Epidermal melanocyte (primary cell): ENCODE results near the gene ERICH4.
"Not testable (repeated sequence)": the region's sequence is repeated elsewhere in the genome, so short reads cannot be mapped to it uniquely, and the experiment has no call there.

Source experiments
- DNase-seq: peaks from one replicate; pipeline ENCODE4 v3.0.0; 2011; ENCODE audit warnings: low spot score; ENCODE audit not compliant: insufficient read length

Gene ERICH4

GRCh38 chr19:41434450-41434849, 8.5 kb upstream of the ERICH4 start:
- no peak for DNase-seq

- not testable (repeated sequence) for DNase-seq
These were observed 7.6 kb upstream of the ERICH4 start for GRCh38 chr19:41435376-41435775.

- DNase-seq = no peak
These were observed 6.9 kb upstream of the ERICH4 start for GRCh38 chr19:41435936-41436673.

GRCh38 chr19:41436674-41436951, 6.3 kb upstream of the ERICH4 start:
- no peak for DNase-seq

GRCh38 chr19:41437944-41438574, 4.9 kb upstream of the ERICH4 start:
- no peak for DNase-seq

GRCh38 chr19:41439441-41440222, 3.3 kb upstream of the ERICH4 start, which contains the start of gene DMAC2:
Gene DMAC2 (minus strand): TSS chr19:41439912. CDS start chr19:41439899, 13 bp downstream.
- peak; percentile 99 for DNase-seq

GRCh38 chr19:41441321-41441945, 1.5 kb upstream of the ERICH4 start:
- no peak for DNase-seq

- DNase-seq = no peak
These were observed 978 bp downstream of the ERICH4 start for GRCh38 chr19:41443813-41444455.

GRCh38 chr19:41445575-41445974, 2.6 kb downstream of the ERICH4 start:
- DNase-seq = no peak

GRCh38 chr19:41447732-41448332, 4.9 kb downstream of the ERICH4 start:
- no peak for DNase-seq

GRCh38 chr19:41449079-41449864, 6.3 kb downstream of the ERICH4 start:
- DNase-seq = peak; percentile 79

- no peak for DNase-seq
These were observed 6.9 kb downstream of the ERICH4 start for GRCh38 chr19:41449865-41450178.

GRCh38 chr19:41452584-41453275, 9.8 kb downstream of the ERICH4 start:
- DNase-seq = no peak

- no peak for DNase-seq
These were observed 13.0 kb downstream of the ERICH4 start for GRCh38 chr19:41455936-41456335.

- no peak for DNase-seq
These were observed 13.5 kb downstream of the ERICH4 start for GRCh38 chr19:41456342-41456918.

- DNase-seq = no peak
These were observed 14.3 kb downstream of the ERICH4 start for GRCh38 chr19:41457241-41457640.

- no peak for DNase-seq
These were observed 19.5 kb downstream of the ERICH4 start for GRCh38 chr19:41462497-41462896.

GRCh38 chr19:41463257-41464256, 20.6 kb downstream of the ERICH4 start:
- DNase-seq = not testable (repeated sequence)
